HK-2 (cell line): Measurements from ENCODE around the gene TRAF3.

Source experiments
- DNase-seq: peaks from one replicate; pipeline ENCODE4 v3.0.0-alpha.2; 2018; ENCODE audit not compliant: unreplicated experiment

TRAF3 gene

GRCh38 chr14:102907980-102908730 lies 130.9 kb downstream of the TRAF3 start:
- DNase-seq: no peak

DNA sequence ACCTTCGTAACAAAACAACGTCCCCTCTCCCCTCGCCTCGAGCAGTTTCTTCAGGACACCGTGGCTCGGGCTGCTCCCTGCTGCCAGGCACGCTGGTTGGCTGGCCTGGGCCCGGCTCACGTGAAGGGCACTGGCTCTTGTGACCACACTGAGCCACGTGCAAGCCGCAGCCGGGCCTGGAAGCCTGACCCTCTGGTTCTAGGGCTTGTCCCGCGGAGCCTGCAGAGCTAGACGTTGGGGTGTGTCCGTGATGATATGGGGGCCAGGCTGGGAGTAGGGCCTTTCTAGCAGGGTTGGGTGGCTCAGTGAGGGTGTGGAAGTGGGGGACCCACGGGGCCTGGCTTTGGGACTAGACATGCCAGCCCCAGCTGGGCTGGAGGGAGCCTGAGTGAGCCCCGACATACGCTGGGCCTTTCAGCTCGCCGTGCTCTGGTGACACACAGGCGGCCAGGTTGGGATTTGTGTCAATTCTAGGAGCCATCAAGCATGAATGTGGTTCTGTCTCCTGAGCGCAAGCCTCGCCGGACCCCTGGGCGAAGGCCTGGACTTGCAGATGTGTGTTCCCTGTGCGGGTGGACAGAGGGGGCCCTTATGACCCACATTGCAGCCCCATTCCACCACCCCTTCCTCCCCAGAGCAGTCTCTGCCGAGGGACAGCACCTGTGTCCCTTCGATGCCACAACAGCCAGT lies 131.7 kb downstream of the TRAF3 start:
- DNase-seq: no peak

- no peak for DNase-seq
These were observed 132.2 kb downstream of the TRAF3 start for GRCh38 chr14:102909462-102909861.

GRCh38 chr14:102909911-102910310 lies 132.7 kb downstream of the TRAF3 start:
- no peak for DNase-seq

GRCh38 chr14:102910442-102910841 lies 133.2 kb downstream of the TRAF3 start:
- DNase-seq: no peak

DNA sequence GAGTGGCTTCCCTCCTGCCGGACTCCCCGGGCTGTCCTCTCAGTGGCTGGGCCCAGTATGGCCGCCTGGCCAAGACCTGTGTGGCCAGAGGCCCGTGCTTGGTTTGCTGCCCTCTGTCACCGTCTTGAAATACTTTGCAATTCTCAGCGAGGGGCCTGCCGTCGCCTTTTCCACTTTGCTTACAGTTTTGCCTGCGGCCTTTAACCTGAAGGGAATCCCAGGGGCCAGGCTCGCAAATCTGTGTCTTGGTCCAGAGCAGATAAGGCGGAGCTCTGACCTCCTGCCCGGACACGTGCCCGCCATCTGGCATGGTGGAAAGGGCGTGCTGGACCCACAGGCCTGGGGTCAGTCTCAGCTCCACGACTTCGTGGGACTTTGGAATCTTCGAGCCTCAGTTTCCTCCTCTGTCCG lies 134.3 kb downstream of the TRAF3 start:
- DNase-seq: no peak

GRCh38 chr14:102911991-102912761 lies 134.9 kb downstream of the TRAF3 start:
- no peak for DNase-seq

GRCh38 chr14:102913341-102914211 lies 136.3 kb downstream of the TRAF3 start:
- DNase-seq: no peak

GRCh38 chr14:102914474-102915291 lies 137.4 kb downstream of the TRAF3 start:
- no peak for DNase-seq

- no peak for DNase-seq
These were observed 138.3 kb downstream of the TRAF3 start for GRCh38 chr14:102915292-102916110.

GRCh38 chr14:102916347-102917055 lies 139.3 kb downstream of the TRAF3 start:
- DNase-seq: no peak

GRCh38 chr14:102917056-102917385 lies 139.8 kb downstream of the TRAF3 start:
- no peak for DNase-seq

- no peak for DNase-seq
These were observed 140.4 kb downstream of the TRAF3 start for GRCh38 chr14:102917469-102918211.

DNA sequence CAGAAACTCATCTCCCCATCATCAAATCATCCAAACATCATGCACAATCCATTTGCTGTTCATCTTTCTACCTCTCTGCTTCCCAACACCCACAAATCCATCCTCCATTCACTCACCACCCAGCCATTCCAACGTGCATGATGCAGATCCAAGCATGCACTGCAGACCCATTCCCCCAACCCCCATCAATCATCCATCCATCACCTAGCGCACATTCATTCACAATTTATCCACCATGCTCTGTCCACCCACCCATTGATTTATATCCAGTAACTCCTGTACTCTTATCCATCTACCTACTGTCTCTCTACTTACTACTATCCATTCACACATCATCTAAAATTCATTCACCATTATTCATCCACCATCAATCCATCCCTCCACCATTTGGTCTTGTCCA lies 141.2 kb downstream of the TRAF3 start:
- no peak for DNase-seq

DNA sequence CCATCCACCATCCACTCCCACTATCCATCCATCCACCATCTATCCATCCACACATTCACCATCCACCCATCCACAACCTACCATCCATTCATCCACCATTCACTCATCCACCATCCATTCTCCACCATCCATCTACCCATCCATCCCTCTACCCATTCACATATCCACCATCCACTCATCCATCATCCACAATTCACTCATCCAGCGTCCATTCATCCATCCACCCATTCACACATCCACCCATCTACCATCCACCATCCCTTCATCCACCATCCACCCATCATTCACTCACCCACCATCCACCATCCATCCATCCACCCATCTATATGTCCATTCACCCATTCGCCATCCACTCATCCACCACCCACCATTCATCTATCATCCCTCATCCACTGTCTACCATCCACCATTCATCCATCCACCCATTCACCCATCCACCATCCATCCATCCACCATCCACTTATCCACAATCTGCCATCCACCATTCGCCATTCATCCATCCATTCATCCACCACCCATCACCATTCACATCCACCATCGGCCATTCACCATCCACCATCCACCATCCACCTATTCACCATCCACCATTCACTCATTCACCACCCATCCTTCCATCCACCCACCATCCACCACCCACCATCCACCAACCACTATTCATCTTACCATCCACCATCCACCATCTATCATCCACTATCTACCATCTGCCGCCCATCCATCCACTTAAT lies 143.2 kb downstream of the TRAF3 start:
- DNase-seq: no peak

GRCh38 chr14:102920998-102921304 lies 143.7 kb downstream of the TRAF3 start:
- no peak for DNase-seq

- DNase-seq: no peak
These were observed 145.4 kb downstream of the TRAF3 start, which contains the start of gene AMN for GRCh38 chr14:102922490-102923200. AMN (plus strand) TSS chr14:102922663; CDS start chr14:102922689, 26 bp downstream.
